ENCODE data around the gene TRMT11. TPM values are rescaled to one million over a fixed set of nuclear protein-coding genes. Genes with fewer than 3 reads are reported as not detected.

TRMT11 gene
- total RNA-seq, 1 experiment from 2014 or later: 17.9 TPM

GRCh38 chr6:125985979-125986300 lies 400 bp upstream of the TRMT11 start:
- TSS peak; percentile 95 for BruUV-seq (replicated peaks)

GRCh38 chr6:125987026-125987617 lies 782 bp downstream of the TRMT11 start:
- H3K9ac ChIP-seq (ENCODE audit: low read length): peak overlapping the region; percentile 89
- peak overlapping the region; percentile 84 for H3K4me3 ChIP-seq (ENCODE audit: low read length)
- no TSS peak for BruUV-seq (replicated peaks)
- H3F3A ChIP-seq (ENCODE audit: low read length, unreplicated experiment): no peaks in the 10 kb centered on the region
- DNase-seq: peak; percentile 19
- TF ChIP-seq EZH2phosphoT487 (IDR thresholded peaks at IDR 0.05; ENCODE audit: borderline replicate concordance, low read length) (no peak), CTCF (conservative IDR thresholded peaks at IDR 0.05; ENCODE audit: low read depth, low read length) (no peak), EZH2 (IDR thresholded peaks at IDR 0.05; ENCODE audit: low read length, unreplicated experiment) (no peak)
- H3K9me2 ChIP-seq (replicated peaks; ENCODE audit: low read length): no peaks in the 10 kb centered on the region
- no peaks in the 10 kb centered on the region for H3K36me3 ChIP-seq (ENCODE audit: low read depth, low read length)
- no peaks in the 10 kb centered on the region for H3K9me3 ChIP-seq (ENCODE audit: low read length)
- ChIA-PET POLR2A (ENCODE audit: unreplicated experiment) (interaction anchor here (0.5 kb wide), 2 partner anchors 197 to 811 kb away, joined by 3 read pairs; no protein-coding TSS in a partner anchor), CTCF (no interaction called here)
- intact Hi-C loops (cut with micrococcal nuclease): no loop called here
- H3K79me2 ChIP-seq (ENCODE audit: low read length): peaks cover 73% of the 10 kb centered on the region
- no peaks in the 10 kb centered on the region for H3K27me3 ChIP-seq (ENCODE audit: low read length)
- peak overlapping the region; percentile 85 for H3K4me2 ChIP-seq (ENCODE audit: low read length)
- peak; percentile 31 for ATAC-seq
- peak overlapping the region; percentile 62 for H3K27ac ChIP-seq (ENCODE audit: low read length)
- H3K4me1 ChIP-seq (ENCODE audit: insufficient read depth, low read length): peaks cover 43% of the 10 kb centered on the region
- peaks cover 5% of the 10 kb centered on the region for H4K20me1 ChIP-seq (ENCODE audit: low read length)
- H2AFZ ChIP-seq (ENCODE audit: low read length): peak overlapping the region; percentile 95

More at GRCh38 chr6:125985979-125986300, 400 bp upstream of the TRMT11 start:
- Histone ChIP-seq H3K9me3 (ENCODE audit: low read length) (no peaks in the 10 kb centered on the region), H3K79me2 (ENCODE audit: low read length) (peaks cover 61% of the 10 kb centered on the region), H3K4me2 (ENCODE audit: low read length) (peak overlapping the region; percentile 85), H3F3A (ENCODE audit: low read length, unreplicated experiment) (no peaks in the 10 kb centered on the region), H3K9ac (ENCODE audit: low read length) (peak overlapping the region; percentile 89), H4K20me1 (ENCODE audit: low read length) (peaks cover 5% of the 10 kb centered on the region), H3K9me2 (replicated peaks; ENCODE audit: low read length) (no peaks in the 10 kb centered on the region), H3K4me1 (ENCODE audit: insufficient read depth, low read length) (peaks cover 43% of the 10 kb centered on the region), H3K27ac (ENCODE audit: low read length) (peak overlapping the region; percentile 62), H3K36me3 (ENCODE audit: low read depth, low read length) (no peaks in the 10 kb centered on the region), H3K4me3 (ENCODE audit: low read length) (peak overlapping the region; percentile 84), H2AFZ (ENCODE audit: low read length) (peak overlapping the region; percentile 95), H3K27me3 (ENCODE audit: low read length) (no peaks in the 10 kb centered on the region)
- intact Hi-C loops (cut with micrococcal nuclease): no loop called here
- ATAC-seq: no peak
- ChIA-PET CTCF (no interaction called here), POLR2A (ENCODE audit: unreplicated experiment) (no interaction called here)
- no peak for DNase-seq
- TF ChIP-seq EZH2 (IDR thresholded peaks at IDR 0.05; ENCODE audit: low read length, unreplicated experiment): no peak
- no peak for TF ChIP-seq EZH2phosphoT487 (IDR thresholded peaks at IDR 0.05; ENCODE audit: borderline replicate concordance, low read length)
- TF ChIP-seq CTCF (conservative IDR thresholded peaks at IDR 0.05; ENCODE audit: low read depth, low read length): no peak

GRCh38 chr6:125988280-125988679 lies 1.9 kb downstream of the TRMT11 start:
- Histone ChIP-seq H3K79me2 (ENCODE audit: low read length) (peaks cover 84% of the 10 kb centered on the region), H3K27me3 (ENCODE audit: low read length) (no peaks in the 10 kb centered on the region), H3K4me2 (ENCODE audit: low read length) (peak overlapping the region; percentile 85), H3K9me2 (replicated peaks; ENCODE audit: low read length) (no peaks in the 10 kb centered on the region), H3K4me3 (ENCODE audit: low read length) (no peak overlapping the region), H3K9me3 (ENCODE audit: low read length) (no peaks in the 10 kb centered on the region), H3K9ac (ENCODE audit: low read length) (no peak overlapping the region), H3K27ac (ENCODE audit: low read length) (no peak overlapping the region), H3K4me1 (ENCODE audit: insufficient read depth, low read length) (peaks cover 40% of the 10 kb centered on the region), H3F3A (ENCODE audit: low read length, unreplicated experiment) (no peaks in the 10 kb centered on the region), H2AFZ (ENCODE audit: low read length) (no peak overlapping the region), H3K36me3 (ENCODE audit: low read depth, low read length) (no peaks in the 10 kb centered on the region), H4K20me1 (ENCODE audit: low read length) (peaks cover 5% of the 10 kb centered on the region)
- intact Hi-C loops (cut with micrococcal nuclease): no loop called here
- POLR2A ChIA-PET (ENCODE audit: unreplicated experiment): no interaction called here
- no peak for TF ChIP-seq EZH2 (IDR thresholded peaks at IDR 0.05; ENCODE audit: low read length, unreplicated experiment)
- TF ChIP-seq EZH2phosphoT487 (IDR thresholded peaks at IDR 0.05; ENCODE audit: borderline replicate concordance, low read length): no peak
- no peak for TF ChIP-seq CTCF (conservative IDR thresholded peaks at IDR 0.05; ENCODE audit: low read depth, low read length)
- BruUV-seq (replicated peaks): no TSS peak
- CTCF ChIA-PET: no interaction called here
- ATAC-seq (no peak), DNase-seq (no peak)
